Measurements from ENCODE around the gene SHISA8.

- TF ChIP-seq, protein P1, sequence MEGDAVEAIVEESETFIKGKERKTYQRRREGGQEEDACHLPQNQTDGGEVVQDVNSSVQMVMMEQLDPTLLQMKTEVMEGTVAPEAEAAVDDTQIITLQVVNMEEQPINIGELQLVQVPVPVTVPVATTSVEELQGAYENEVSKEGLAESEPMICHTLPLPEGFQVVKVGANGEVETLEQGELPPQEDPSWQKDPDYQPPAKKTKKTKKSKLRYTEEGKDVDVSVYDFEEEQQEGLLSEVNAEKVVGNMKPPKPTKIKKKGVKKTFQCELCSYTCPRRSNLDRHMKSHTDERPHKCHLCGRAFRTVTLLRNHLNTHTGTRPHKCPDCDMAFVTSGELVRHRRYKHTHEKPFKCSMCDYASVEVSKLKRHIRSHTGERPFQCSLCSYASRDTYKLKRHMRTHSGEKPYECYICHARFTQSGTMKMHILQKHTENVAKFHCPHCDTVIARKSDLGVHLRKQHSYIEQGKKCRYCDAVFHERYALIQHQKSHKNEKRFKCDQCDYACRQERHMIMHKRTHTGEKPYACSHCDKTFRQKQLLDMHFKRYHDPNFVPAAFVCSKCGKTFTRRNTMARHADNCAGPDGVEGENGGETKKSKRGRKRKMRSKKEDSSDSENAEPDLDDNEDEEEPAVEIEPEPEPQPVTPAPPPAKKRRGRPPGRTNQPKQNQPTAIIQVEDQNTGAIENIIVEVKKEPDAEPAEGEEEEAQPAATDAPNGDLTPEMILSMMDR (IDR thresholded peaks at IDR 0.05), result no peak
- TF ChIP-seq EZH2 (IDR thresholded peaks at IDR 0.05), result peak; percentile 83
- TF ChIP-seq EZH2phosphoT487 (IDR thresholded peaks at IDR 0.05), result peak; percentile 61
These were observed 4.7 kb upstream of the SHISA8 start for GRCh38 chr22:41919357-41920224.
